H4 (cell line): ENCODE results near the gene PTH1R. TPM values are rescaled to one million over a fixed set of nuclear protein-coding genes. Genes with fewer than 3 reads are reported as not detected.

Experiments
- DNase-seq: peaks from one replicate; pipeline ENCODE4 v3.0.0-alpha.2; 2015; ENCODE audit warnings: low spot score
- total RNA-seq: library from RNA; depleted of rRNA; stranded (reverse); fragments of >200 nt; shearing (Covaris generic); gene quantifications from 2 replicates; pipeline ENCODE4 v1.2.3, GENCODE V29; 2014

PTH1R gene
- total RNA-seq, 1 experiment from 2014 or later: 0.43 TPM

DNA sequence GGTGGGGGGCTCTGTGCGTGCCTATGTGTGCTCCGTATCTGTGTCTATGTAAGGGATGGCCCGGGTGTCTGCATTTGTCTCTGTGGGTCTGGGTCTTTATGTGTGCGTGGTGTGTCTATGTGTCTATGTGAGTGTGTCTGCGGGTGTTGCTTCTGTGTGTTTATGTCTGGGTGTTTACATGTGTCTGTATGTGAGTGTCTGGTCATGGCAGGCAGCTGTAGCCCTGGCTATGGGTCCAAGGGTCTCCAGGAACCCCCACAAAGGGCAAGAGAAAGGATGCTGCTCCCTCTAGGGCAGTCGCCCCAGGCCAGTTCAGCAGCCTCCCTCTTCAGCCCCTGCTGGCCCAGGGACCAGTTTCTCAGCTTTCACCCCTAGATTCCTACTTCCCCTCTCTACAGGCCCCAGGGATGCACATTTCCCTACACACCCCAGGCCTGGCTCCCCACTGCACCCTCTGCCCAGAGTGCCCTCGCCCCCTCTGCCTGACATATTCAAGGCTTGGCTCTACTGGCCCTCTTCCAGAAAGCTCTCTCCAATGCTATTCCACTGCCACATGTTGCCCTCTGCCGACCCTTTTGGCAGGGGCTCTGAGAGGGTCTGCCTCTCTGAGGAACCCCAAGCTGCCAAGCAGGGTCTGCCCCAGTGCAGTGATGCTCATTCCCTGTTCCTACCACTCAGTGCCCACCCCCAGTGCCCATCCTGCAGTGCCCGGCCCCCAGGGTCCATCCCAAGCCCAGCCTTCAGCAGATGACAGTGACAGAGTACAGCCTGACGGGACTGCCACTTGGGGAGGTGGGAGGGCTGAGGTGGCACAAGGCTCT lies 13.2 kb upstream of the PTH1R start:
- no peak for DNase-seq

DNA sequence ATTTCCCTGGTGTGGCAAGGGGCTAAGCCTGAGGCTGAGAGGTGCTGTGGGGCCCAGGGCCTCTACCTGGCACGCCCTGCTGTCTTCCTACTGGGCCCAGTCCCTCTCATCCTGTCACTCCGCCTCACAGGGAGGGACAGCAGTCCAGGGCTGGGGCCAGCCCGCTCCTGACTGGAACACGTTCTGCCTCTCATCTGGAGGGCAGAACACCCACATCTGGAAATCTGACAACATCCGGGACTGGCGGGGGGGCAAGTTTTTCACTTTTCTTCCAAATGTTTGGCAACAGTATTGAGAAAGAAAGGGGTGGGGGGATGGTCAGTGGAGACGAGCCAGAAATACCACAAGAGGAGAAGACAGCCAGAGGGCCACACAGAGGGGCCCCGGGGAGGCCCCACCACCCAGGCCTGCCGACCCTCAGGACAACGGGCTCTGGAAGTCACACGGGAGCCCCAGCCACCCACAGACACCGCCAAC lies 12.5 kb upstream of the PTH1R start:
- DNase-seq: no peak

DNA sequence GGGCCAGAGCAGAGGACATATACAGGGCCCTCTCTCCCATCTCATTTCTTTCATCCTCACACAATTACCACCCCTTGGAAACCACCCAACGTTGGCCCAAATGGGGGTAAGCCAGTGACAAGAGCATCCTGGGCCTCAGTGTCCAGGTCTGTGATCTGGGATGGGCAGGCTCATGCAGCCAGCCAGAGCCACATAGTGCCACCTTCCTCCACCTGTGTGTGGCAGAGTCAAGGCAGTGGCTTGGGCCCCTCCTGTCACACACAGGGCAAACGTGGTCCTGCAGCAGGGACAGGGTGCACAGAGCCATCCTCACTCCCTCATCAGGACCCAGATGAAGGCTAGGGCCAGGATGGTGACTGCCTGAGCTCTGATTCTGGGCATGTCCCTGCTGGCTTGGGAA lies 12.0 kb upstream of the PTH1R start:
- no peak for DNase-seq

DNA sequence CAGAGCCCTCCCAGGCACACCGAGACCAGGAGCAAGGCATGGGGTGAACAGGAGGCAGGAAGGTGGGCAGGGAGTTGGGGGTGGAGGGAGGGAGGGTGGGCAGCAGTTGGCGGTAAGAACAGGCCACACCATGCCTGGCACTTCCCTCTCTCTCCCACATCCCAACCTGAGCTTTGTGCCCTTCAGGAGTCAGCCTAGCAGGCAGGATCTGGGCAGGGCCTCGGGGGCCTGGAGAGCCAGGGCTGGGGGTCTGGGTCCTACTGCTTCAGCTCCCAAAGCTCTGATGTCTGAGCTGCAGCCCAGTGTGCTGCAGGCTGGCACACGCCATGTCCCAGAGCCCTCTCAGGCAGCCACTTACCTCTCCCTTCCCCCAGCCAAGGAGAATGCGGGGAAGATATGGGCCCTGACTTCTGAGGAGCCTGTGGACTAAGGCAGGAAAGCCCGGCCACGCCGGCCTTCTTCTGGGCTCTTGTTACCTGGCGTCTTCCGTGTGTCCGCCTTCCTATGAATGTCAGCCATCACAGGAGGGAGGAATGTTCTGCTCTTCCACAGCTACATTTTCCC lies 11.4 kb upstream of the PTH1R start:
- DNase-seq: no peak

DNA sequence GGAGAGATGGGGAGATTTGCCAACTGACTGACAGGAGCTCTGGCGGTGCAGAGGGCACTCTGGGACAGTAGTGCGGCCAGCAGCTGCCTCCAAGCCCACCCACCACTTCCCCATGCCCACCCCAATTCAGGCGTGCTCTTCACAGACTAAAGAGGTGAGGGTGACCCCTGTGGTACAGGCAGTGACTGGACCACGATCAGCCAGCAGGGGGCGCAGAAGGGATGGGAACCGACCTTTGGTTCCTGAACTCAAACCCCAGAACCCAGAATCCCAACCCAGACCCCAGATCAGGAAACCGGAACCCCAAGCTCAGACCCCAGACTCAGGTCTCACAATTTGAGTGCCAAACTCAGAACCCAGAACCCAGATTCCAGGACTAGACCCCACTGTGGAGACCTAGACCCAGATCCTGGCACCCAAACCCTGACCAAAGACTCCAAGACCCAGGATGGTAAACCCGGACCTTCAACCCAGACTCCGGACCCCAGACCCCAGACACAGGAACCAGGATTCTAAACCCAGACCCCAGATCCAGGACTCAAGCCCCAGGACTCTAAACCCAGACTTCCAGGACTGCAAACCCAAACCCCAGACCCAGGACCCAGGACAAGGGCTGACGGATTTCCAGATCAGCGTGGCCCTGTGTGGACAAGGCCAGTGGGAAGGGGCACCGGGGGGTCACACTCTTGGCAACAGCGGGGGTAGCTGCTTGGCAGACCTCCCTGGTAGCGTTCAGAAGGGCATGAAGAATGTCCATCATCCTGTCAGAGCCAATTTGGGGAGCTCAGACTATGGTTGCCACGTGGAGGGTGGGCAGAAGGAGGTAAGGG lies 10.6 kb upstream of the PTH1R start:
- DNase-seq: peak; percentile 11

DNA sequence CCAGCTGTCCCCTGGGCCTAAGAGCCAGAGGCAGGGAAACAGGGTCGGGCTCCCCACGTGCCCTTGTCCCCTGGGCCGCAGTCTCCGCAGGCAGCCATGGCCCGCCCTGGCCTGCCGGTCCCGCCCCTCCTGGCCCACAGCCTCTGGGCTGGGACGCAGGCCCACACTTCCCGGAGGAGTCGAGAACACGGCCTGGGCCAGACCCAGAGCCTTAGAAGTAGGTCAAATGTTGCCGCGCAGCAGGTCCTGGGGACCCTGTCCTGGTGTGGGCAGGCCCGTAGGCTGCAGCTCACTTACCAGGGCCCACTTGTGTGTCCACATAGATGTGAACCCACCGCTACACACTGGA lies 10.0 kb upstream of the PTH1R start:
- DNase-seq: no peak

DNA sequence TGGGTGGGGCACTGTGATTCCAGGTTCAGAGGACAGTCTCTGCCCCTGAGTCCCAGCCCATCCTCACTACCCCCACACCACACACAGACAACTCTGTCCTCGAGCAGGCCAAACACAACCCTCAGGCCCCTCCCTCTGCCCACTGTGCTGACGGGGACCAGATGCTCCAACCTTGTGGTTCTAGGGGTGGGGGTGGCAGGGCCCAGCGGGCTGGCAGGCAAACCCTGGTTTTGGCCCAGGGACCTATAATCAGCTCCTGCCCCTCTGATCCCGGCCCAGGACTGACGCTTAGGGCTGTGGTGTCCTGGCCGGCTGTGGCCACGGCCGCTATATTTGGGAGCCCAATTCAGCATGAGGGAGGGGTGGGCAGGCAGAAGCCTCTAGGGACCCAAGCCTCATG lies 9.2 kb upstream of the PTH1R start:
- no peak for DNase-seq

DNA sequence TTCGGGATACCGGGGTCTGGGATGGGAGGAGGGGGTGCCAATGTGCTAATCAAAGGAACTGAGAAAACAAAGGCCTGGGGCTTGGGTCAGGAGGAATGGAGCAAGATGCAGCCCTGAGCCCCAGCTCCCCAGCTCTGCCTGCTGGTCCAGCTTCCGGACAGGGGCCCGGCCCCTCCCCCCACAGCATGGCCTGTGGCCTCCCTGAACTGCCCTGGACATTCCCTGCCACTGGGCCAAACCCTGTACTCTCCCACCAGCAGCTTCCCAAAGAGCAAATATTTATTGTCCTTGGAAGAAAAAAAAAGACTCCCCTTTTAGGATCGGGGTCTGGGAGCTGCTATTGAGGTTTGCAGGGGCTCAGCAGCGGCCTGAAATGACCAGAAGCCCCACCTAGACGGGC lies 8.6 kb upstream of the PTH1R start:
- no peak for DNase-seq

DNA sequence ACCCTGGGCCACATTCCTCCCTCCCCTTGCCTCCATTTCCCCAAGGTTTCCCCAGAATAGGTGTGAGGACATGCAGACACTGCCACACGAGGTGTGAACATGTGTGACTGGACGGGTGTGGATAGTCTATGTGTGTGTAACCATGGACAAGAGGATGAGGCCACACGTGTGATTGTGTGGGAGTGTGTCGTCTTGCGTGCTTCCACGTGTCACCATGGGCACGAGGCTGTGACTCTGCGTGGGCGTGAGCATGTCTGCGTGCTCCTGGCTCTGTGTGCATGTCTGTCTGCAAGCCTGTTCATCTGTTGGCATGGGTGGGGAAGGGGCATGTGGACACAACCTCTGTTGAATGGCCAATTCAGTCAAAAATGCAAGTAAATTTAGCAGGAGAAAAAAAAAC lies 8.1 kb upstream of the PTH1R start:
- no peak for DNase-seq

DNA sequence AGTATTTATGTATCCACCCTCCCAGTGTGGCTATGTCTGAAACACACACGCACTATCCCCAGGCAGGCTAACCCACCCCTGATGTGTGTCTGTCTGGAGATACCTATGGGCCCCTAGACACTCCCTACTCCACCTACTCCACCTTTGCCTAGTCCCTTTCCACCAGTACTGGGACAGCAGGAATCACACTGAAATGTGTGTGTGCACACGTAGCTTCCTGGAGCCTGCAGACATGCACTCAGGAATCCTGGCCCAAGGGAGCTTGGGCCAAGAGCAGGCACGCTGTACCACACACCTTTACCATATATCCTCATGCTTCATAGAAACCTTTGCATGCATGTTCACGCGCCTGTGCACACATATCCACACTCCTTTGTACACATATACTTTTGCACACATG lies 6.9 kb upstream of the PTH1R start:
- no peak for DNase-seq

DNA sequence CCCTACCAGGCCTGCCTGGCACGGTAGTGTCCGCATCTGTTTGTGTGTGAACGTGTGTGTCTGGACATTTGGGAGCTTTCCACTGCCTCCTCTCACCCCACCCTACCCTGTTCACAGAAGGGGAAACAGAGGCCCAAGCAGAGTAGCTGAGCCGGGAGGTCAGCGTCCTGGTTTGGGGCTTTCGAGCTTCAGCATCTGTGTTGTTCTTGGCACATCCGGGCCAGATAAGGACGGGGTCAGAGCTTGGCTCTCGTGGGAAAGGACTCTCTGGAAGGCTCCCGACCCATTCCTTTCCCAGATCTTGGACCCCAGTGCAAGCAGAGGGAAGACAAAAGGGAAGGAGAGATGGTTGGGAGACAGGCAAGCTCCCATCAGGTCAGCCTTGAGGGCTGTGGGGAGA lies 6.3 kb upstream of the PTH1R start:
- DNase-seq: no peak

DNA sequence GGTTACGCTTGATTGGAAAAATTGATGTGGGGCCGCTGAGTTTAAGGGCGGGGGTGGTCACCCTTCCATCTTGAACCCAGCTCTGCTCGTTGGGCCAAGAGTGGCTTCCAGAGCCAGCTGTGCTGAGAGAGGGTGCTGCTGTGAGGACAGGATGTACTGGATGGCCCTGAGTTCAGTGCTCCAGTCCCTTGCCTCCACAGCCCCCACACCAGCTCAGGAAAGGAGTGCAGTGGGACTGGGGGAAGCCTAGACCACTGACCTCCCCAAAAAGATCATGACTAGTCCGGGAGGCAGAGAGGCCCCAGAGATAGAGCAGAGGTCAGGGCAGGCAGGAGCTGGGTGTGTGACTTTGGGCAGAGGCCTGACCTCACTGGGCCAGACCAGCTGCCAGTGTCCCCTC lies 4.0 kb upstream of the PTH1R start:
- no peak for DNase-seq

DNA sequence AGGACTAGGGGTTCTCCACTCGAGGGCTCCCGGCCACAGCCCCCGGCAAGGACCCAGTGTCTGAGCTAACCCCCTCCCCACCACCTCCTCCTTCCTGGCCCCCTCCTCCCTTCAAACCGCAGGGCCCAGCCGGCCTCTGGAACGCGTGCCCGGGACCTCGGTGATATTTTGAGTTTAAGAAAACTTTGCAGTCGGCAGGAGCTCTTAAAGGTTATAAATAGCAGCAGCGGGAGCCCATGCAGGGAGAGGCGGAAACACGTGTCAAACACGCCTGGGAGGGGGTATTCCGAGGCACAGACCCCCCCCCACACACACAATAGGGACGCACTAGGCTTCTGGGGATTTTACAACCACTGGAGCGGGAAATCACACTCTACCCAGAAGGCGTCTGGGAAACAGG lies 3.1 kb upstream of the PTH1R start:
- no peak for DNase-seq

DNA sequence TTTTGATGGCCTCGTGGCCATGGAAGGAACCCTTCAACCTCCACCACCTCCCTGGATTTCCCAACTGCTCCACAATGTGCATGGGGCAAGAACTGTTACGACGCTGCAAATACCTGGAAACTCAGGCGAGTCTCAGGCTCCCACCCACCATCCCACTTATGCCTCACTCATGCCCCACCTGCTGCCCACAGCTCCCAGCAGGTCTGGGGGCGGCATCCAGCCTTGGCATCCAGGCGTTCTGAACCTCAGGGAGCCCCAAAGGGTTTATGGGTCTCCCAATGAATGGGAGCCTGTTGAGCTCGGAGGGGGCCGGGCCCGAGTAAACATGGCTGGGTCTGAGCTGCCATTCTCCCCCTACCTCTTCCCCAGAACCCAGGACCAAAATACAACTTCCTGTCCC lies 2.0 kb upstream of the PTH1R start:
- DNase-seq: no peak

DNA sequence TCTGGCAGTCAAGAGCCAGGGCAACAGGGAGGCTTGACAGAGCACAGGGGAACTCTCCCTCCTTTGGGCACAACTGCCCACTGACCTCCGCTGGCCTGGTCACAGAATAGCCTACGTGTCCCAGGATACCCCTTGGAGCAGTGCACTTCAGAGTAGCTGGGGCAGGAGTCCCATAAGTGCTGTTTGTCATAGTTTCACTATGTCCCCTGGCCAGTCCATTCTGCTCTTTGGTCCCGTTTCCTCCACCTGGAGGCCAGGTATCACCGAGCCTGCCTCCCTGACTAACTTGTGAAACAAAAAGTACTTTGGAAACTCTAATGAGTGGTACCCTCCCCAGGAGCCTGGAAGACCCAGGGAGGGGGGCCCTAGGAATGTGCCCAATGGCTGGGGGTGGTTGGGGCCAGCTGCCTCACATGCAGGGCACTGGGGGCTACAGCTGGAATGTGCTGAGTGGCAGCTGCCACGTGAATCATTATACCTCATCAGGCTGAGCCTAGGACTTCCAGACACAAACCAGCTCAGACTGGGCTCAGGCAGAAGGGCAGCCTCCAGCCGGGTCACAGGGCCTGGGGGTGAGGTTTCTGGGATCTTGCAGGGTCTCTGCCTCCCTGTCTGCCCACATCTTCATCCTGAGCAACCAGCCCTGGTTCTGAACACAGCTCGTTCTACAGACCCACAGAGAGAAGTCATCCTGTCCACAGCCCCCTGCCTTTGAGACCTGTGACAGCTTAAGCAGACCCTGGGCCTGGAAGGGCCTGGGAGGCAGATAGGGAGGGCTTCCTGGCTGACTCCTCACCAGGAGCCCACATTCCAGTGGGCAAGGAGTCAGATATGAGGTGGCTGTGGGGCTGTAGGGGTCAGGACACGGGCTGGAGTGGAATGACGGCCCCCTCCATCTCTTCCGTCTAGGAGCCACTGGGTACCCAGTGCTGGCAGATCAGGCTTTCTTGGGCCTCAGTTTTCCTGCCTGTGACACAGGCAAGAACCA lies 914 bp upstream of the PTH1R start:
- DNase-seq: no peak

DNA sequence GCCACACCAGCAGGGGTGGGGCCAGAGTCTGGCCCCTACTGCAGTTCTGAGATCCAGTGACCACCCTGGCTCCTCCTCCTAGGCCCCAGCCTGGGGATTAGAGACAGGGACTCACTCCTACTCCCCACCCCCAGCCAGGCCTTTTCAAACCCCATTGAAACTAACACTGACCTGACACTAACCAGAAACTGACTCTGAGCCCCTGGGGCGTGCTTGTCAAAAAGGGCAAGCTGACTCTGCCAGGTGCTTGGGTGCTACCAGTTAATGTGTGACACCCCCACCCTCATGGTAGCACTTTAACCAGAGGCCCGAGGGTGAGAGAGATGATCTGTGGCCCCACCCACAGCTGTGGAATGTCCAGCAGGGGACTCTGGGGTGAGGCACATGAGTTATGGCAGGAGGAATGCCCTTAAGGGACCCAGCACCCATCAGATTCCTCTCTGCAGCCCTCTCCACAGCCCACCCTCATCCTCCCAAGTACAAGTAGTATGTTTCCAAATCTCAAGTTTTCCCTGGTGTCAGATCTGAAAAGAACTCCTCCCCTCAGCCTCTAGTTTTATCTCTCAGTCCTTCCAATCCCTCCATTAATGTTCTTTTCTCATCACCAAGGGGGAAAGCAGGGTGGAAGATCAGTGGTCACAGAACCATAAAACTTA lies 1.4 kb downstream of the PTH1R start:
- DNase-seq: no peak

DNA sequence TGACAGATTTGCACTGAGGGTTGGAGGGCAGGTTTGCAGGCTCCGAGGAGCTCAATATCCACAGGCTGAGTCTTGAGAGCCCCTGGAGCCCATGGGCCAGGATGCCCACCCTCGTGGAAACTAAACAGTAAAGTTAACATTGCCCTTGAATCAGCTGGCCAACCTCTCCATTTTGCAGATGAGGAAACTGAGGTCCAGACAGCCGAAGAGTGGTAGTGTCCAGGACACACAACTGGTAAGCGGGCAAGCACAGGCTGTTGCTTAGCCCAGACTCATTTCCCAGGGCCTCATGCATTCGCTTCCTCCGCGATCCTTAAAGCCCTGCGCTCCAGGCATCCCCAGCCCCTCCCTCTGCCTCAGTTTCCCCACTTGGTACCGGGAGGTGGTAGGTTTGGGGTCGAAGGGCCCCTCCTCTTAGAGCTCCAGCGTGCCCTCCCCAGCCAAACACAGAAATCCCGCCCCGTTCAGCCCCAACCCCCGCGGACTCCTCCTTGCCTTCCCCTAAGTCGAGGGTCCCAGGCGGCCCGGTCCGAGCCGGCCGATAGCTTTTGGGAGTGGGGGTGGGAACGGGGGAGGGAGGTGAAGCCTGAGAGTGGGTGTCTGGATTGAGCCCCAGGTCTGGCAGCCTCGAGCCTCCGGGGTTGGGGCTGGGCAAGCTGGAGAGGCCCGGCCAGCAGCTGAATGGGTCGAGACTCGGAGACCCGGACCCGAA lies 3.5 kb downstream of the PTH1R start:
- DNase-seq: no peak

DNA sequence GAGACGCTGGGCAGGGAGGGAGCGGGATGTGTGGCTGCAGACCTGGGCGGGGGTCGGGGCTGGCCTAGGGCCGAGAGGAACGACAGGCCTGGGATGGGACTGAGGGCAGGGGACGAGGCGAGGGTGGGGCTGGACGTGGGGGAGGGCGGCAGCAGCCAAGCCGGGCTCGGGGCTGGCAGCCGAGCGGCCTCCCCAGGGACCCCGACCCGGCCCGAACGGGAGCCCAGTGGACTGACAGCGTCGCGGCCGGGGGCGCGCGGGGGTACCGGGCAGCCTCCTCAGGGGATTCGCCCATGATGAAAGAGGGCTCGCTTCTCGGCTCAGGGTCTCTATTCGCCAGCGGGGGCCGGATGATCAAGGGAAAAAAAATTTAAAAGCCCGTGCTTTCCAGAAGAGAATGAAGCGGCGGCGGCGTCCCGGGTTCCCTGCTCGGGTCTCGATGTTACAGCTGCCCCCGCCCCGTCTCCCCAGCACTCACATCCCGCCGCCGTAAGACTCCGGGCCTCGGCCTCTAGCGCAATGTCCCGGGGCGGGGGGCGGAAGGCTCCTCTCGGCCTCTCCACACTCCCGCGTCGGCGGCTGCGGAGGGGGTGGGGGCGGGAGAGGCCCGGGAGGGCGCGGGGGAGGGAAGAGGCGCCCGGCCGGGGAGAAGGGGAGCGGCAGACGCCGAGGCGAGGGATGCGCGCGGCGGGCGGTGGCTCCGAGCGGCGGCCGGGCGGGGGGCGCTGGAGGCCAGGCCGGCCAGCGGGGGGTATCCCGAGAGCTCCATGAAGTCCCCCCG lies 4.3 kb downstream of the PTH1R start:
- DNase-seq: no peak

DNA sequence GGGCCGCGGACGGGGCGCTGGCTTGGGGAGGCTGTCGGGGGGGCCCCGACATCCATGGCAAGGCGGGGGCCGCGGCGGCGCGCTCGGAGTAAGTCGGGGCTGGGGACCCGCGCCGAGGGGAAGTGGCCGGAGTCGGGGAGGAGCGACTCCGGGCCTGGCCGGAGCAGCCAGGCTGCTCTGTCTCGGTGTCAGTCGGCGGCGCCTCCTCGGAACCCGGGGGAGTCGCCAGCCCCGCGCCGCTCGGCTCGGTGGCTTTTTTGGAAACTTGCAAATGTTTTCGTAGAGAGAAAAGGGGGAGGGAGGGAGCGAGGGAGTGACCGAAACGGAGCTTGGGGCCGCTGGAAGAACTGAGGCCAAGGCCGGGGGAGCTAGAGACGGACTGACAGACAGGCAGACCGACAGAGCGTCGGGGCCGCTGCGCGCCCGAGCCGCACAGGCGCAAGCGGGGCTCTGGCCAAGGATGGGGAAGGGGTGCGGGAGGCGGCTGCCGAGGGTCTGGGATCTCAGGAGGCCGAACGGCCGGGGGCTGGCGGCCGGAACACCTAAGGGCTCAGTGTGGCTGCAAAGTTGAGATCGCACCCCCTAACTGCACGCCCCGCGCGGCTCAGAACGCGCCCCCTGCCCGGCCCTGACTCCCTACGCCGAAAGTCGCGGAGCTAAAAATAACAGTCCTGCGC lies 5.0 kb downstream of the PTH1R start:
- DNase-seq: no peak
